K562 (cell line): ENCODE results near the gene DNAJB6. TPM values are rescaled to one million over a fixed set of nuclear protein-coding genes. Genes with fewer than 3 reads are reported as not detected.

Experiments used
- ATAC-seq: fragments of 200-7000 bp; cut with Tn5 transposase; 3 replicates; pipeline ENCODE4 v1.9.1; 2020; ENCODE audit warnings: moderate library complexity
- BruUV-seq: library from RNA; stranded (reverse); fragments of 400-500 nt; replicated peaks from 2 replicates; lab custom pipeline; 2021; lab: Mats Ljungman, UMichigan
- CTCF ChIA-PET: fragments of 300-600 bp; formaldehyde crosslinking; extraction: SDS; loops from one replicate; lab custom pipeline; 2021; ENCODE audit warnings: low intra/inter-chr PET ratio; lab: Yijun Ruan, JAX
- POLR2A ChIA-PET: fragments of 300-600, 350-650 bp; sonication (Branson Sonifier 250); formaldehyde crosslinking; extraction: SDS; loops from one replicate; lab custom pipeline; 2021; ENCODE audit warnings: antibody characterized with exemption, inconsistent platforms; lab: Yijun Ruan, JAX
- DNase-seq, 4 experiments: peaks; one replicate each; pipeline versions ENCODE4 v3.0.0 to v3.0.0-alpha.2; 2011 to 2018; ENCODE audit warnings: low spot score in 3 of 4, mixed read lengths in 3 of 4; ENCODE audit errors: extremely low read depth in 1 of 4
- FAIRE-seq: peaks from 2 replicates; lab custom pipeline; 2011; peaks lifted over from hg19 to GRCh38; lab: Jason Lieb, UNC
- H2AFZ ChIP-seq: 2 replicates; pipeline ENCODE4 v1.6.0; 2011; ENCODE audit warnings: low read depth, low read length, control low read depth, inconsistent platforms
- H3K27ac ChIP-seq: fragments of 200-600 bp; 3 replicates; pipeline ENCODE4 v1.8.0; 2011; ENCODE audit warnings: low read depth, mild to moderate bottlenecking, control low read depth, inconsistent platforms, low read length, moderate library complexity, mixed read lengths; ENCODE audit errors: extremely low read depth
- H3K27me3 ChIP-seq, 2 experiments: fragments of 300-600 bp in 1 of 2; 2 replicates in 1 of 2; 3 replicates in 1 of 2; pipeline versions ENCODE4 v1.6.0 to v1.8.0; 2011; ENCODE audit warnings: inconsistent platforms in 2 of 2, low read length in 2 of 2, mild to moderate bottlenecking in 1 of 2, mixed read lengths in 1 of 2, moderate library complexity in 1 of 2; ENCODE audit not compliant: control insufficient read depth in 2 of 2, insufficient read depth in 2 of 2
- H3K36me3 ChIP-seq: fragments of 300-600 bp; 3 replicates; pipeline ENCODE4 v1.8.0; 2011; ENCODE audit warnings: mild to moderate bottlenecking, low read length, inconsistent platforms; ENCODE audit not compliant: control insufficient read depth, insufficient read depth
- H3K4me1 ChIP-seq, 2 experiments: fragments of 200-600 bp in 1 of 2; replicated peaks in 1 of 2; 2 replicates in 1 of 2; 3 replicates in 1 of 2; pipeline versions ENCODE4 v1.5.1 to v1.8.0; 2011; ENCODE audit warnings: inconsistent platforms in 2 of 2, low read length in 2 of 2, mild to moderate bottlenecking in 1 of 2, mixed read lengths in 1 of 2, moderate library complexity in 1 of 2; ENCODE audit not compliant: control insufficient read depth in 2 of 2, insufficient read depth in 2 of 2
- H3K4me2 ChIP-seq: 2 replicates; pipeline ENCODE4 v1.6.1; 2011; ENCODE audit warnings: low read length, control low read depth, inconsistent platforms, mixed read lengths; ENCODE audit not compliant: insufficient read depth
- H3K4me3 ChIP-seq: fragments of 200-600 bp; sonication (generic), shearing (Covaris generic); 2 replicates; pipeline ENCODE4 v1.5.1; 2016; ENCODE audit warnings: control low read depth, inconsistent platforms
- H3K79me2 ChIP-seq: fragments of 200-600 bp; 3 replicates; pipeline ENCODE4 v1.8.0; 2011; ENCODE audit warnings: low read length, inconsistent platforms; ENCODE audit not compliant: control insufficient read depth, insufficient read depth
- H3K9ac ChIP-seq, 2 experiments: 2 replicates each; pipeline versions ENCODE4 v1.6.0 to v1.6.1; 2011; ENCODE audit warnings: low read depth in 2 of 2, low read length in 2 of 2, control low read depth in 1 of 2, inconsistent platforms in 1 of 2, mild to moderate bottlenecking in 1 of 2, mixed read lengths in 1 of 2; ENCODE audit not compliant: insufficient read depth in 1 of 2
- H3K9me1 ChIP-seq: one replicate; pipeline ENCODE4 v1.6.0; 2011; ENCODE audit warnings: inconsistent platforms, mild to moderate bottlenecking, low read length, moderate library complexity; ENCODE audit not compliant: control insufficient read depth, insufficient read depth
- H3K9me3 ChIP-seq: replicated peaks from 2 replicates; pipeline ENCODE4 v1.5.1; 2011; ENCODE audit warnings: low read depth, low read length, inconsistent platforms; ENCODE audit not compliant: control insufficient read depth, insufficient read depth
- H4K20me1 ChIP-seq: replicated peaks from 2 replicates; pipeline ENCODE4 v1.6.1; 2011; ENCODE audit warnings: low read length, inconsistent platforms, mixed read lengths; ENCODE audit not compliant: control insufficient read depth, insufficient read depth
- CTBP1 ChIP-seq: fragments of 450-650 bp; IDR thresholded peaks from 2 replicates; pipeline ENCODE4 v1.6.1; 2016; ENCODE audit warnings: borderline replicate concordance
- ZNF146 ChIP-seq: IDR thresholded peaks from one replicate; pipeline ENCODE4 v1.6.1; 2018; ENCODE audit warnings: missing compliant biosample characterization; ENCODE audit not compliant: unreplicated experiment
- WGBS: fragments of 100-300 bp; shearing (Covaris generic); methylation state at CpG from one replicate; pipeline ENCODE4 v1.1.6; 2016; ENCODE audit warnings: low coverage, mixed read lengths; ENCODE audit not compliant: insufficient coverage; ENCODE audit errors: missing lambda C conversion rate; 5-methylcytosine and 5-hydroxymethylcytosine counted together
- in situ Hi-C: fragments of 300-500 bp; cut with MboI; formaldehyde crosslinking; loops from 4 replicates; pipeline ENCODE4 v1.15.0; 2018; ENCODE audit warnings: inconsistent platforms, mixed read lengths
- intact Hi-C: fragments of 100-400 bp; cut with micrococcal nuclease; formaldehyde crosslinking; loops from 2 replicates; pipeline ENCODE4 v1.14.2; 2022
- polyA plus RNA-seq, 8 experiments: library from polyadenylated mRNA; depleted of rRNA in 4 of 8; stranded (reverse) in 5 of 8; unstranded in 3 of 8; fragments of >200 nt; fragmentation: Nextera tagmentation in 2 of 8; fragmentation: Illumina TruSeq in 1 of 8; extraction: Ambion mirVana in 2 of 8; extraction: Trizol in 1 of 8; gene quantifications; 2 replicates each; pipeline versions ENCODE4 v1.2.1 to v1.2.3, GENCODE V29; 2011 to 2014; ENCODE audit warnings: inconsistent platforms in 1 of 8, missing spikeins in 1 of 8
- total RNA-seq, 7 experiments: library from RNA; depleted of rRNA in 6 of 7; stranded (reverse); fragments of >200 nt in 6 of 7; fragmentation: Illumina TruSeq in 2 of 7; extraction: Trizol in 2 of 7; gene quantifications; 2 replicates each; pipeline versions ENCODE4 v1.2.1 to v1.2.3, GENCODE V29; 2011 to 2021; ENCODE audit warnings: low replicate concordance in 1 of 7

DNAJB6 gene
- total and polyA plus RNA-seq, 9 of the 15 experiments (the other 6 are each of a cell fraction or from before 2014, with no cell fraction given): 84.5 to 158 (median 135) TPM

DNA sequence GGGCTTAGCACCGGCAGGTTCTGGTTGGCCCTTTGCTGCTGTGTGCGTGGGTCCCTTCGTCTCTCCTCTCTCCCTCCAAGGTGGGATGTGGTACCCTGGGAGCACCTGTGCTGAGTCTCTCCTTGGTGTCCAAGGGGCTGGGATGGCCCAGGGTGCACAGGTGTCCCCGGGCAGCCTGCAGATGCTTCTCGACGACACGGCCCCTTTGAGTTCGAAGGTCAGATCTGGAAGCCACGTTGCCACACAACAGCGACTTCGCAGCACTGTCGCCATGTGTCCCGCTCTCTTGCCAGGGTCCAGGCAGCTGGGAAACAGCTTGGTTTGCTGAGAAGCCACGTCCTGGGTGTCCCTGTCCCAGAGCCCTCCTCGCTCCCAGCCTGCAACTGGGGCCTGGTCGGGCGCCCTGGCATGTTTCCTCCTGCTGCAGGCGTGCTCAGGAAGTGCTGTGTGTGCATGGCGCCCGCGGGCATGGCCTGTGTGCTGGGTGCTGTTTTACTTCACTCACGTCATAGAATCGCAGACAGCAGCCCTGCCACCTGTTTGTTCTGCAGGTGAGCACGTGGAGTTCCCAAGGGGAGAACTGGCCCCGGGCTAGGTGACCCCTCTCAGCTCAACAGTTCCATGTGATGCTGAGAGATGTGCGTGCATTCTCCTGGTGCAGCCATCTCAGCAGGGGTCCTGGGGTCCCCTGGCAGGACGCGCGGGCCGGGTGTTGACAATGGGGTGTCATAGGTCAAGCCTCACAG is 70.9 kb downstream of the DNAJB6 start:
- CTCF ChIA-PET: no interaction called here
- BruUV-seq: no TSS peak
- no peak overlapping the region for H2AFZ ChIP-seq
- peak overlapping the region in 1 of 2 experiments; percentile 49; a peak in 1 of 4 replicates for H3K9ac ChIP-seq
- no peak overlapping the region for H3K4me3 ChIP-seq
- peaks cover 8% of the 10 kb centered on the region for H3K9me1 ChIP-seq
- no peak overlapping the region for H3K4me2 ChIP-seq
- intact Hi-C loops (no loop called here), in situ Hi-C loops (no loop called here)
- no peaks in the 10 kb centered on the region for H3K27me3 ChIP-seq
- no peaks in the 10 kb centered on the region for H3K9me3 ChIP-seq
- H3K36me3 ChIP-seq: peaks cover 47% of the 10 kb centered on the region
- no peaks in the 10 kb centered on the region for H4K20me1 ChIP-seq
- WGBS: 89% methylated on average over 30 of the region's 30 CpGs
- H3K79me2 ChIP-seq: peaks cover 32% of the 10 kb centered on the region
- TF ChIP-seq ZNF146 (CRISPR knock-in tag) (no peak), CTBP1 (no peak)
- no peak for DNase-seq
- POLR2A ChIA-PET: interaction anchor here (1.2 kb wide), 1 partner anchor 15 kb away, joined by 4 read pairs; no protein-coding TSS in a partner anchor
- peaks cover 34 to 88% of the 10 kb centered on the region in 2 experiments for H3K4me1 ChIP-seq
- no peak for FAIRE-seq
- ATAC-seq: no peak
- no peak overlapping the region for H3K27ac ChIP-seq

DNA sequence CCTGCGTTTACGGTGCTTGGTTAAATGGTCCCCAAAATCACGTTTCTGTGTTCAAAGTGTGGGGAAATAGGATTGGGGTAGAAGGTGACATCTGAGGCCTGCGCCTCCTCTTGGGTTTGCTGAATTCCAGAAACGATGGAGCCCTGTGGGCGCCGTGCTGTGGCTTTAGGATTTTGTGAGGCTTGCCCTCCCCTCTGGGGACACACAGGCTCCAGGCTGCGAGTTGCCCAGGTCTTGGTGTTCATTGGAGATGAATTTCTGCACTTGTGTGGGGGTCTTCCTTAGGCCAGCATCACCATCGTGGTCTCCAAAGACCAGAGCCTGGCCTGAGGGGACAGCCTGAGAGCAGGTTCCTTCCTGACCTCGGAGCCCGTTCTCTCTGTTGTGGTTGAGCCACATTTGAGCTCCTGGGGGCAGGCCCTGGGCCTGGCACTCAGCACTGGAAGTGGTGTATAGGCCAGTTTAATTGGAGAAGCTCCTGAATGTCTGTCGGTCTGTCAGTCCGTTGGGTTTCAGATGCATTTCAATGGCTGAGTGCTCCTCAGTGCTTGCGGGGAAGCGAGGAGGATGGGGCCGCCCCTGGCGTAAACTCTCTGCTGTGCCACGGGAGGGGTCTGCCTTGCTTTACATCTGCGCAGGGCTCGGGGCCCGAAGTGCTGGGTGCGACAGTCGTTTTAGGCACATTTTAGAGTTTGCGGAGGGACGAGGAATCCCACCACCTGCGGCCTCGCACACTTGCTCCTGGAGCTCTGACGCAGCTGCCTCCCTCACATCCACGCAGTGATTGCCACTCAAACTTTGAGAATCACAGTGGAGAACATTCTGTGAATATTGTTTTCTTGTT is 71.7 kb downstream of the DNAJB6 start:
- ChIA-PET POLR2A (no interaction called here), CTCF (no interaction called here)
- intact Hi-C loops: no loop called here
- WGBS: 89% methylated on average over 29 of the region's 29 CpGs
- Histone ChIP-seq H3K27me3 (no peaks in the 10 kb centered on the region), H3K79me2 (peaks cover 26% of the 10 kb centered on the region), H3K27ac (no peak overlapping the region), H3K9me1 (peaks cover 8% of the 10 kb centered on the region), H3K9ac (peak overlapping the region in 1 of 2 experiments; percentile 38; a peak in 1 of 4 replicates), H3K4me3 (no peak overlapping the region), H3K9me3 (no peaks in the 10 kb centered on the region), H3K4me2 (no peak overlapping the region), H3K36me3 (peaks cover 52% of the 10 kb centered on the region), H2AFZ (no peak overlapping the region), H4K20me1 (no peaks in the 10 kb centered on the region), H3K4me1 (peaks cover 26 to 84% of the 10 kb centered on the region in 2 experiments)
- BruUV-seq: no TSS peak
- DNase-seq: no peak
- in situ Hi-C loops: no loop called here
- no peak for ATAC-seq
- no peak for FAIRE-seq
